Coronary artery (tissue), 2 donors: ENCODE results near the gene TWF2.

Experiments
- DNase-seq: peaks from one replicate; pipeline ENCODE4 v3.0.0-alpha.2; 2017; ENCODE audit warnings: low spot score
- H3K27ac ChIP-seq, 2 donors: fragments of 200-600 bp; sonication (generic); one replicate each; pipeline ENCODE4 v1.5.1; 2016 to 2019
- H3K4me3 ChIP-seq: fragments of 200-600 bp; sonication (generic); 2 replicates; pipeline ENCODE4 v1.5.1; 2016; ENCODE audit warnings: mild to moderate bottlenecking, moderate library complexity
- TF ChIP-seq, protein P1 (sequence below): fragments of 200-600 bp; sonication (generic); IDR thresholded peaks from one replicate; pipeline ENCODE4 v1.5.1; 2019; ENCODE audit warnings: antibody characterized with exemption

The TWF2 gene

DNA sequence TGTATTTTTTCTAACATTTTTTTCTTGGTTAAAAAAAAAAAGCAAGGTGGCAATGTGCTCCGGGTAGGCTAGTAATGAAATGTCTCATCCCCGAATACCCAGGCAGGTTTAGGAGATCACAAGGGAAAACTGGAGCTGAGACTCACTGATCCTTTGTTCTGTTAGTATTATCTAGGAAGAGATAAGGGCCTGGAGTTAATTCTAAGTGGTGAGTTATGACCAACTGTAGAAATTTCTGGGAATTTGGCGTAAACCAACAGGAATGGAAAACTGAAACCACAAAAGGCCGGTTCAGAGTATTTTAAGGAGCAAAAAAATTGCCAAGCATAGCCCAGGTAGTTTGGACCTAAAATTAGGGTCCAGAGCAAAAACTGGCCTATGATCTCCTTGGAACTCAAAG, 19.0 kb upstream of the TWF2 start:
- TF ChIP-seq, protein P1, sequence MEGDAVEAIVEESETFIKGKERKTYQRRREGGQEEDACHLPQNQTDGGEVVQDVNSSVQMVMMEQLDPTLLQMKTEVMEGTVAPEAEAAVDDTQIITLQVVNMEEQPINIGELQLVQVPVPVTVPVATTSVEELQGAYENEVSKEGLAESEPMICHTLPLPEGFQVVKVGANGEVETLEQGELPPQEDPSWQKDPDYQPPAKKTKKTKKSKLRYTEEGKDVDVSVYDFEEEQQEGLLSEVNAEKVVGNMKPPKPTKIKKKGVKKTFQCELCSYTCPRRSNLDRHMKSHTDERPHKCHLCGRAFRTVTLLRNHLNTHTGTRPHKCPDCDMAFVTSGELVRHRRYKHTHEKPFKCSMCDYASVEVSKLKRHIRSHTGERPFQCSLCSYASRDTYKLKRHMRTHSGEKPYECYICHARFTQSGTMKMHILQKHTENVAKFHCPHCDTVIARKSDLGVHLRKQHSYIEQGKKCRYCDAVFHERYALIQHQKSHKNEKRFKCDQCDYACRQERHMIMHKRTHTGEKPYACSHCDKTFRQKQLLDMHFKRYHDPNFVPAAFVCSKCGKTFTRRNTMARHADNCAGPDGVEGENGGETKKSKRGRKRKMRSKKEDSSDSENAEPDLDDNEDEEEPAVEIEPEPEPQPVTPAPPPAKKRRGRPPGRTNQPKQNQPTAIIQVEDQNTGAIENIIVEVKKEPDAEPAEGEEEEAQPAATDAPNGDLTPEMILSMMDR: no peak
- DNase-seq: no peak
- no peak overlapping the region for H3K27ac ChIP-seq

DNA sequence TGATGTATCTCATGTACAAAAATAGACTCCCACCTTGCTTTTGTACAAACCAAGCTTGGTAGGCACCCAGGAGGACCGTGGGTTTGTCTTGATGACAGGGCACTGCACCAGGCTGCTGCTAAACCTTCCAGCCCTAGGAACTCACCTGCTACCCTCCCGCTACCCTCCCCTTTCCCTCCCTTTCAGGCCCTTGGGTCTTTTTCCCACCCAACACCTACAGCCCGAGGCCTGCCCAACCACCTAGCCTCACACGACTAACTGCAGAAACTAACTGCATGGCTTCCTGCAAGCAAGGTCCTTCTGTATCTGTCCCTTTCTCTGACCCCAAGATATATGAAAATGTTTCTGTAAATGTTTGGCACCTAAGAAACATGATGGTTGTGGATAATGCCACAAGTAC, 17.7 kb upstream of the TWF2 start:
- Histone ChIP-seq H3K4me3 (no peak overlapping the region), H3K27ac (no peak overlapping the region)
- TF ChIP-seq, protein P1: no peak
- no peak for DNase-seq

More for the DNA sequence above, 19.0 kb upstream of the TWF2 start:
- no peak overlapping the region for H3K4me3 ChIP-seq

DNA sequence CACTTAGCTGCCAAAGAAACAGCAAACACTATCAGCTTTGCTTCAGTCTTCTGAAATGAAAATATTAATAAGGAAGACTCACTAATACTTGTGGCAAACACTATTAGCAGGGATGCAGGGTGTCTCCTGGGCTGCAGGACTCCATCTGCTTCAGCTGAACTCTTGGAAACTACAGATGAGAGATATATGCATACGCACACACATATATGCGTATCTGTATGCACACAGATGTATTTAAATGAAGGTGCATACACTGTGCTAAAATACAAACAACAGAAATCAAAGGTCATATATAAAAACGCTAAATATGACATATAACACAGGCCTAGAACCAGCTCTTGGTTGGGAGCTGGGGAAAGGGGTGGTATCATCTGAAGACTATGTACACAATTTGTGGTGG, 17.2 kb upstream of the TWF2 start:
- no peak overlapping the region for H3K4me3 ChIP-seq
- DNase-seq: no peak

DNA sequence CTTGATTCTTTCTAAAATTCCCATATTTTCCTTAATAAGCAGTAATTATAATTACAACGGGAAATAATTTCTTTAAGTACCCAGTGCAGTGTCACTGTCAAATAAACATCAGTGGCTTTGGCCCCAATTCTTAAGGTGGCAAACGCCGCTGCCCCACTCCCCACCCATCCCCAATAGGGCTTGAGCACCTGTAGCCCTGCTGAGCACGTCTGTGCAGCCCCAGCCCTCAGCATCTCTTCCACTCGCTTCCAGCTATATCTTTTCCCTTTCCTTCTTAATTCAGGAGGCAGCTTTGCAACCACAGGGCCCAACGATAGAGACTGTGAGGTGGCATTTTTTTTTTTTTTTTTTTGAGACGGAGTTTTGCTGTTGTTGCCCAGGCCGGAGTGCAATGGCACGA, 15.7 kb upstream of the TWF2 start:
- no peak for DNase-seq
- TF ChIP-seq, protein P1: no peak
- H3K27ac ChIP-seq: no peak overlapping the region
- no peak overlapping the region for H3K4me3 ChIP-seq

More for the DNA sequence above, 17.2 kb upstream of the TWF2 start:
- H3K27ac ChIP-seq: no peak overlapping the region
- TF ChIP-seq, protein P1: no peak

DNA sequence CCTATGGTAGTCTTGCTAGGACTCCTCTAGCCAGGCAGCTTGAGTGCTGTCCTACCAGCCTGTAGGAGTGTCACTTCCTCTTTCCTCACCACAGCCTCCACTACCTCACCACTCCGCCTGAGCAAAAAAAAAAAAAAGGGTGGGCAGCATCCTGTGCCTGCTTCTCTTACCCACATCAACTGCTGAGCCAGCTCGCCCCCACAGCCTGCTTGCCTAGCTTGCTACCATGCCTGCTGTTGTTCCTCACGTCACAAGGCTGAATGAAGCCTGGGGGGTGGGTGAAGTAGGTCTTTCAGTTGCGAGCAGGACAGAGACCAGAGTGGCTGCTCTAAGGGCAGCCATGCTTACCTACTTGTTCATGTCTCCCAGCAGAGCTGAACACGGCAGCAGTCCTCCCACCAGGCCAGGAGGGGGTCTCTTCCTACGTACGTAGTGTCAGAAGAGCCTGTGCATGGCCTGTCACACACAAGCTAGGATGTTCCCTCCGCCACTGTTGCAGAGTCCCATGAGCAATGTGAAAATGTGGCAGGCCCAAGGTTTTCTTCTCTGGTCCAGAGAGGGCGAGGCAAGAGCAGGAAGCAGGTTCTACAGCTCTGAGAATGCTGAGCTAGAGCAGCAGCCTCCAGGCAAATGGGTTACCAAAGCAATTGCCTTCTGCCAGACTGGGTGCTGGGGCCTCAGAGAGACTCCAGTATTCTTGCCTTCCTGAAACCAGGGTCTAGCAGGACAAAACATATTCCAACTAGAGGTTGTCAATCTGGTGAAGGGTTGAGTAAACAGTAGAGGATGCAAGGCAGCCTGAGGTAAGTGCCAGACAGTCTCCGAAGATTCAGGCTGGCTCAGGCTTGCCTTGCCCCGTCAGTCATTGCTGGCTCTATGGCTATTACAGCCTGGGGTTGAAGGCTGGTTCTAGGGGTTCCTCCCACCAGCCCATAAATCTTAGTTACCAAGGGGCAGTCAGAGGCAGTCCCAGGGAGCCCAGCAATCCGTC, 14.7 kb upstream of the TWF2 start:
- Histone ChIP-seq H3K27ac (peak overlapping the region in 1 of 2 donors; percentile 56), H3K4me3 (no peak overlapping the region)
- DNase-seq: no peak
- TF ChIP-seq, protein P1: no peak

- DNase-seq: no peak
- H3K4me3 ChIP-seq: no peak overlapping the region
- TF ChIP-seq, protein P1: no peak
- H3K27ac ChIP-seq: no peak overlapping the region
Observed at GRCh38 chr3:52250122-52250521, 11.2 kb upstream of the TWF2 start.

DNA sequence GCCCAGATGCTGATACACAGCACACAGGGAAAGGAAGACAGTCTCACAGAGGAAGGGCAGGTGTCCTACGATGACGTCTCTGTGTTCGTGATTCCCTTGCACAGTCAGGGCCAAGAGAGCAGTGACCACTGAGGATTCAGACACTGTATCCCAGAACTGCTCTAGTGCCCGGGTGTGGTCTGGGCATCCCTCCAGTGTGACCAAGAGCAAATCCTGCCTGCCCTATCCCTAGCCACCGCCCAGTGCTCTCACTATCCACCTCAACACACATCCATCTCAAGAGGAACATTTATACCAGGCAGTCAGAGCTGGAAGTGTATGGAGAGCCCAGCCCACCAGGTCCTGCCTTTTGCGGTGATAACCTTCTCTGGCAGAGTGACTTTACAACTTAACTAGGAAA, 10.7 kb upstream of the TWF2 start:
- Histone ChIP-seq H3K27ac (no peak overlapping the region), H3K4me3 (no peak overlapping the region)
- TF ChIP-seq, protein P1: no peak
- no peak for DNase-seq
